ENCODE measurements around the gene TRIM10.

GRCh38 chr6:30180145-30180544 lies 19.1 kb upstream of the TRIM10 start:
- TF ChIP-seq CTCF (conservative IDR thresholded peaks at IDR 0.05; ENCODE audit: low read depth in 2 of 2) (no peak), JUNB (IDR thresholded peaks at IDR 0.05; ENCODE audit: unreplicated experiment) (no peak)

Data from GM23338 (cell line).